Measurements from ENCODE around the gene PTPRG.

The PTPRG gene

GRCh38 chr3:61663356-61664104 is 102.2 kb downstream of the PTPRG start:
- no peak for DNase-seq

GRCh38 chr3:61664105-61664482 is 102.7 kb downstream of the PTPRG start:
- no peak for DNase-seq

DNA sequence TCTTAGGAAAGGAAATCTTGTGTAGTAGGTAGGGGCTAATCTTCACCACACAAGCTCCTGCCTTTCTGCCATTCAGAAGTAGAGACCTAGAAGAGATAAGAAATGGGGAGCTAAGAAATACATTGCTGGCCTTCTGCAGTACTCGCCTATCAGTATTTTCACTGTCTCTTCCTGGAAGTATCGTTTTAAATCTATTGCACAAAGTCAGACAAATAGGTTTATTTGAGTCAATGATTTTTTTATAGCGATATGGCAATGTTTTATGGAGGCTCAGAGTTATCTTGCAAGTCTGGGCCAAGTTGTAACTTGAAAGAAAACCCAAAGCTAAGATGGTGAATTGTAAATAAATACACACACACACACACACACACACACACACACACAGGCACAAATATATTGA is 103.8 kb downstream of the PTPRG start:
- DNase-seq = no peak

DNA sequence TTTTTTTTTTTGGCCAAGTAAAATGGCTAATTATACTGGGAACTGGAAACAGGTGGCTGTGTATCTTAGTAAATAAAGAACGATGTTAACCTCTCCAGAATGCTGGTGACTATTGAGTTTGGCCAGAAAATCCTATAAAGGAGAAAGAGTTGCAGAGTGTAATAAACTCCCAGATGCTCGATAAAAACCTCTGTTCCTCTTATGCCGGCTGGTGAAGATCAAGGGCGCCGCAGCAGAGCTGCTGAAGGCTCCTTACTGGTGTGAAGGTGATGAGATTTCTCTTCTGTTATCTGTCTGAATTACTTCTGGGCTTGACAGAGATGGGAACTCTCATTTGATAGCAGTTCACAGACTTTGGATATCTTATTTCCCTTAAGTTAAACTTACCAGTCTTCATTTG is 104.6 kb downstream of the PTPRG start:
- DNase-seq = no peak

DNA sequence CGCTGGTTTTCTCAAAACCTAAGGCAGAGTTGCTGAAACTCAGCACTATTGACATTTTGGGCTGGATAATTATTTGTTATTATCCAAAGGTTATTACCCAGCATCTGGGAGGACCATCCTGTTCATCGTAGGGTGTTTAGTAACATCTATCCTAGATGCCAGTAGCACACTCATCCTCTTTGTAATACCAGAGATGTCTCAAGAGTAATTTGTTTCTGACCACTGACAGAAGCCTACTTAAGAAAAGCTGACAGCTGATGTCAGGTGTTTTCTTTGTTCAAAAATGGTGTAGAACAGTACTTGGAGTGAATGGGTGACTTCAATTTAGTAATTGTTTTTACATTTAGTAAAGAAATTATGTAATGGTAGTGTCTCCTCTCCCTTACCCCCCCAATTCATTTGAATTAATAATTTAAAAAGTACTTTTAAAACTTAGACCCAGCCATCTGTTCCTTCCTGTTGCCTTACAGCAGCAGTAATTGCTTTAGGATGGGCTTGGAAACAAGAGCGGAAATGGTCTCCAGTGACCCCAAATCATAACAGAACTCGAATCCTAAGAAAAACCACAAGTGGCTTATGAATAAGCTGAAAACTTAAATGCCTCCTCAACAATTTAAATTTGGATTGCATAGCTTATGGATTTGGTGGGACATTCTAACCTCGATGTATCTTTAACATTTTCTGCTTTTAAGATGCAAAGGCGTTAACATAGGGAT is 105.4 kb downstream of the PTPRG start:
- DNase-seq = no peak

GRCh38 chr3:61667383-61667782 is 106.0 kb downstream of the PTPRG start:
- DNase-seq = no peak

DNA sequence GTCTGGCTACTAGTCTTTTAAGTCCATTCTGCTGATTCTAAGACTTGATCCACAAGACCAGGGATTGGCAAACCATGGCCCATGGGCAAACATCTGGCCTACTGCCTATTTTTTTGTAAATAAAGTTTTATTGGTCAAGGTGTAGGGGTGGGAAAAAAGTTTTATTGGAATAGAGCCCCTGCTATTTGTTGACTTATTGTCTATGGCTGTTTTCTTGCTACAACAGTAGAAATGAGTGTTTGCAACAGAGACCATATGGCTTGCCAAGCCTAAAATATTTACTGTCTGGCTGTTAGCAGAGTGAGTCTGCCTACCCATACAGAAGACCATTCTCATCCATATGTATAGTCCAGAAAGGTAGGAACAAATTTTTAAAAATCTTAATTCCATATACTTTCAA is 106.4 kb downstream of the PTPRG start:
- DNase-seq = no peak

DNA sequence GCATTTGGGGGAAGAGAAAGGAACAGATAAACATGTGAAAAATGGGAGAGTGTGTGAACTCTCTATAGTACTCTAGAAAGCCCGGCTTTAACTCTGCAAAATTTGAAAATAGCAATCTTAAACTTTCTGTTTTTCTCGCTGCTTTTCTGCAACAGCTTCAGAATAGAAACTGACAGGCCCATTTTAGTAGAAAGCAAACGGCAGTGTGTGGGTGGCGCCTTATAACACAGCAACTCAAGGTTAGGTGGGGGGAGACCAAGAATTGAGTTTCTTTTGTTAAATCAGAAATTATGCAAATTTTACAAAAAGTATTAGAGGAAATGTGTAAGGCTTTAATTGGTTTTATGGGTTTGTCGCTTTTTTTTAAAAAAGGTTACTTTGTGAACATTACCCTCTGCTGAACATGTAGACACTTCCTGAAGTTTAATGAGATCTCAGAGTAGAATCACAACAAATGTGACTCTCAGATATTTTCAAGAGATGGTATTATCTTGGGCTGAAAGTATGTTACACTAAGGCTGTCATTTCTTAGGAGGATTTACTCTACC is 107.0 kb downstream of the PTPRG start:
- no peak for DNase-seq

DNA sequence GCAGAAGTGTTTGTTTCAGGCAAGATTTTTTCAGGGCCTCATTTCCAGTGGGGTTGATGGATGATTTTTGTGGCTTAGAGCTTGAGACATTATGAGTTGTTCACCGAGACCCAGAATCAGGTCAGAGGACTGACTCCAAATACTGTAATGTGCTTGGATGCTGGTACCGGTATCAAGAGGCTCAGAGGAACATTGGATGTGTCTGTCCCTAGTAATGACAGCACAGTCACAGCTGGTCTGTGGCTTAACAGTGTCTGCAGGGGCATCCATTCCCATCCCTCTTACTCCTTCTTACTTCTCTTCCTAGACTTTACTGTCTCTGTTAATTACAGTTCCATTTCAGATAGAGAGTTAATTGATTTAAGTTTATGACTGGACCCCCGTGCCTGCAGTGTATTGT is 107.8 kb downstream of the PTPRG start:
- DNase-seq = no peak

DNA sequence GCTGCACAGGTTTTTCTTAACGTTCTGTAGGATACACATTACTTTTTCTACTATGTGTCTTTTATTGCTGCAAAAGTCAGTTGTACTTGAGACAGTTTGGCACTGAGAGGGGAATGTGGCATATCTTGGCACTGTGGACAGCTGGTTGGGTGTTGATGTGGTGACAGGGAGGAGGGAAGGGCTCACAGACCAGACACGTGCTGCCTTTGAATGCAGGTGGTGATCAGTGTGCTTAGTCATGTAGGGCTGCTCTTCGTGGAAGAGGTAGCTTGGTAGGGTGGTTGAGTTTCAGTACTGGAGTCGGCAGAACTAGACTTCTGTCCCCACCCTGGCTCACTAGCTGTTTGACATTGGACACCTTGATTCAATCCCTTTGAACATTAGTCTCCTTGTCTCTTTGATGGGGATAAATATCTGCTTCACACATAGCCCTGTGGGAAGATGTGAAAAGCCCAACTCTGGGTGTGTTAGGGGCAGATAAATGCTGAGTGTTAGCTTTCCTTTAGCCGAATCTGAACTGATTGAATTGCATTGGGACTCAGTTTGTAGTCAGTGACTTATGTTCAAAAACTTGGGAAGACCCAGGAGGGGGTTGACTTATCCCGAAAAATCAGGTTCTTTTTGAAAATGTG is 108.4 kb downstream of the PTPRG start:
- no peak for DNase-seq

DNA sequence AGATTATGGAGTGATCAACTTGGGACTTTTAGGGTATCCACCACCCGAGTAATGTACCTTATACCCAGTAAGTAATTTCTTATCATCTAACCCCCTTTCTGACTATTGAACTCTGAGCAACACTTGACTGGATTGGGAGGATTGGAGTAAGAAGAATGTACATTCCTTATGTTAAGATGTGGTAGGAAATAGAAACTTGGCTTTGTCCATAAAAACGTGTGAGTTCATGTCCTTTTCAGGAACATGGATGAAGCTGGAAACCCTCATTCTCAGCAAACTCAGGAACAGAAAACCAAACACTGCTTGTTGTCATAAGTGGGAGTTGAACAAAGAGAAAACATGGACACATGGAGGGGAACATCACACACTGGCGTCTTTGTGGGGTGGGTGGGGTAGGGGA is 112.3 kb downstream of the PTPRG start:
- DNase-seq = no peak

GRCh38 chr3:61674596-61674995 is 113.2 kb downstream of the PTPRG start:
- DNase-seq = no peak

- DNase-seq = no peak
Measured at GRCh38 chr3:61679026-61679425, 117.7 kb downstream of the PTPRG start.

DNA sequence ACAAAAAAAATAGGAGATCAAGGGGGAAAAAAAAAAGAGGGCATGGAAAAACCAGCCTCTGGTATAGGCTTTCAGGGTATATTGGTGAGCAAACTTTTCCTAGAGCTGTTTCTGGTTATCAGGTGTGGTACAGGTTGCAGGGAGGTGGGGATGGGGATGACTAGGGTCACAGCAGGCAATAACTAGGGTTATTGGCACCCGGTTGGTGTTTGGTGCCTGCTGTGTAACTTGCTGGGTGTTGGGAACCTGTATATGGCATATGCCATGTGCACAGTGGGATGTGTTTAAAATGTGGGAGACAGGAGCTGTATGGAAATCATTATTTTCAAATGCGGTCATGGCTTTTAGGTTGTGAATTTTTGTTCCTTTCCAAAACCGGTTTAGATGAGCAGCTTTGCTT is 119.2 kb downstream of the PTPRG start:
- DNase-seq = no peak

DNA sequence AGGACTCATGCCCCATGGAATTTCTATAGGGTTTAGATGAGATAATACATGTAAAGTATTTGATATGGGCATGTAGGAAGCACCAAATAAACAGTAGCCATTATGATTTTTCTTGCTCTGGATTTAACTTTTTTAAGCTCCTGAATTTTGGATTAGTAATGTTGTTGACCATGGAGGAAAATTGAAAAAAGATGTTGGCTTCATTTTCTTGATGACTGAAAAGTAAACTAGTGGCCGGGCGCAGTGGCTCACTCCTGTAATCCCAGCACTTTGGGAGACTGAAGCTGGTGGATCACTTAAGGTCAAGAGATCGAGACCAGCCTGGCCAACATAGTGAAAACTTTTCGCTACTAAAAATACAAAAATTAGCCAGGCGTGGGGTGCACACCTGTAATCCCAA is 120.3 kb downstream of the PTPRG start:
- no peak for DNase-seq

DNA sequence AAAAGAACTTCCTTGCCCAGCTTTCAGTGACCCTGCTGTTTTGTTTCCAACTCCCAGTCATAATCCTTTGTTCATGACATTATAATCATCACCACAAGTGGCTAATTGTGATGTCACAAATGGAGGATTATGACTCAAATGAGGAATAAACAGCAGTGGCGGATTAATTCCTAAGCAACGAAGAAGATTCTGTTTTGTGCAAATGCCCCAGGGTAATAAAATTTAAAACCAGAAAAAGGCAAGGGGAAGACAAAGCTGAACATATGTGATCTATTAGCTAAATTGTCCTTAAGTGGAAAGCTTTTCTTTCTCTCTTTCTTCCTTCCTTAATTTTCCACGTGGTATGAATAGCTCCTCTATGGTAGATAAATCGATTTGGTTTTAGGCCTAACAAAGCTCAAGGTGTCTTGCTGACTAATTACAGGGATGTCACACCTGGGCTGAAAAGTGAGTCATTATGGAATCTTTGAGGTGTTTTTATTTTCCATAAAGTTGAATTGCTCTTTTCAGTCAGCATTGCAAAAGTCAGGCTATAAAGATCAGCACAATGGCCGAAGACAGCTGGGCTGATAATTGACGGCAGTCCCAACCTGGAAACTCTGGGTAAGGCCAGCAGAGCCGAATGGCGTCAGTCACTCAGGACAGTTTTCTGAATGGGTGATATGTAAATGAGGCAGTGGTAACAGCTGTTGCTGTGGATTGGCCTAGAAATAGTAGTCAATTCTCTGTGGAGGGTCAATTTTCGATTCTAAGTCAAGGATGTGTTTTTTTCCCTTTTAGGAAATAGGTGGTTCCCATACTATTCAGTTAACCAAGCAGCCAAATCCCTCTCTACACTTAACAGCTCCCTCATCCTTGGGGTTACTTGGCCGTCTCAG is 121.5 kb downstream of the PTPRG start:
- DNase-seq = no peak

GRCh38 chr3:61683549-61684236 is 122.3 kb downstream of the PTPRG start:
- no peak for DNase-seq

DNA sequence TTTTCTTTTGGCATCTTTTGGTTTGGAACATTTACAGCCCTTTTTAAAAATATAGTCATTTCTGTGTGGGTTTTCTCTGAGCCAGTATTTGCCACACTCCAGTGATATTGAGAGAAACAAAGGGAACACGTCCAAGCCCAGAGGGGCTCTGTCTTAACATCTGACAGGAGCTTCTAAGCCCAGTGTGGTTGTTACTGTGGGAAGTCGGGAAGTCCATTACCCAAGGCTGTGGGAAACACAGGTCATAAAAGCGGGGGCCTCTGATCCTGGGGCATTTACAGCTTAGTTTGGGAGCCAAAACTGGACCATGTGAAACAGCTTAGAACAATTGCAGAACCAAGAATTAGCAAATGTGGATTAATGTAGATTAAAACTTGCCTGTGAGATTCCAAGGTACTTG is 123.0 kb downstream of the PTPRG start:
- DNase-seq = no peak

DNA sequence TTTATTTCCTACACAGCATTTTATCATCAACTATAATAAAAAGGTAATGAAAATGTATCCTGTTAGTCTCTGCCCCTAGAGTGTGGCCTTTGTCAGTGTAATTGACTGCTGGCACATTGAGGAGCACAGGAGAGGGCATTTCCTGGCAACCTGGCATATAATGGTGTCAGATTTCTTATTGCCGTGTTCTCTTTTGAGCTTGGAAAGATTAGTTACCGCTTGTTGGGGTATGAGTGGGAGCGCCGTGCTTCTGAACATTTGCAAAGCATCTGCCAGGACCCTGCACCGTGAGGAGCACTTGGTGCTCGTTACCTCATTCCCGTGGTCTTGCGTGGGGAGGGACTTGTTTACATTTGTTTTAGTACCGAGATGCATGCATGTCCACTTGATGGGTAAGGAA is 124.4 kb downstream of the PTPRG start:
- DNase-seq = no peak

- DNase-seq = no peak
Measured at GRCh38 chr3:61686228-61686648, 124.9 kb downstream of the PTPRG start.

- DNase-seq = no peak
Measured at GRCh38 chr3:61687206-61687605, 125.8 kb downstream of the PTPRG start.

GRCh38 chr3:61687663-61688306 is 126.4 kb downstream of the PTPRG start:
- DNase-seq = no peak

Measured in CD4-positive, alpha-beta T cell treated with Interleukin-12 subunit alpha and Interleukin-12 subunit beta, for 1 hour (primary cell).